H7 (cell line): ENCODE data around the gene SNCAIP. TPM values are rescaled to one million over a fixed set of nuclear protein-coding genes. Genes with fewer than 3 reads are reported as not detected.

Experiments used
- DNase-seq: peaks from one replicate; pipeline ENCODE4 v3.0.0; 2012
- H3K27me3 ChIP-seq: 2 replicates; pipeline ENCODE4 v1.6.0; 2011; ENCODE audit warnings: mild to moderate bottlenecking, low read length; ENCODE audit not compliant: control insufficient read depth, insufficient read depth
- H3K36me3 ChIP-seq: replicated peaks from 2 replicates; pipeline ENCODE4 v1.5.1; 2011; ENCODE audit warnings: low read length; ENCODE audit not compliant: control insufficient read depth, insufficient read depth
- H3K4me3 ChIP-seq: 2 replicates; pipeline ENCODE4 v1.5.1; 2011; ENCODE audit warnings: low read depth, mild to moderate bottlenecking, control low read depth, low read length, moderate library complexity; ENCODE audit not compliant: insufficient read depth
- total RNA-seq: library from RNA; depleted of rRNA; stranded (reverse); fragments of >200 nt; shearing (Covaris generic); gene quantifications from 2 replicates; pipeline ENCODE4 v1.2.3, GENCODE V29; 2014

SNCAIP gene
- total RNA-seq, 1 experiment from 2014 or later: 4.2 TPM

- Histone ChIP-seq H3K36me3 (no peaks in the 10 kb centered on the region), H3K27me3 (no peaks in the 10 kb centered on the region), H3K4me3 (no peak overlapping the region)
- DNase-seq: no peak
Measured at GRCh38 chr5:122427621-122428020, 115.6 kb downstream of the SNCAIP start.

DNA sequence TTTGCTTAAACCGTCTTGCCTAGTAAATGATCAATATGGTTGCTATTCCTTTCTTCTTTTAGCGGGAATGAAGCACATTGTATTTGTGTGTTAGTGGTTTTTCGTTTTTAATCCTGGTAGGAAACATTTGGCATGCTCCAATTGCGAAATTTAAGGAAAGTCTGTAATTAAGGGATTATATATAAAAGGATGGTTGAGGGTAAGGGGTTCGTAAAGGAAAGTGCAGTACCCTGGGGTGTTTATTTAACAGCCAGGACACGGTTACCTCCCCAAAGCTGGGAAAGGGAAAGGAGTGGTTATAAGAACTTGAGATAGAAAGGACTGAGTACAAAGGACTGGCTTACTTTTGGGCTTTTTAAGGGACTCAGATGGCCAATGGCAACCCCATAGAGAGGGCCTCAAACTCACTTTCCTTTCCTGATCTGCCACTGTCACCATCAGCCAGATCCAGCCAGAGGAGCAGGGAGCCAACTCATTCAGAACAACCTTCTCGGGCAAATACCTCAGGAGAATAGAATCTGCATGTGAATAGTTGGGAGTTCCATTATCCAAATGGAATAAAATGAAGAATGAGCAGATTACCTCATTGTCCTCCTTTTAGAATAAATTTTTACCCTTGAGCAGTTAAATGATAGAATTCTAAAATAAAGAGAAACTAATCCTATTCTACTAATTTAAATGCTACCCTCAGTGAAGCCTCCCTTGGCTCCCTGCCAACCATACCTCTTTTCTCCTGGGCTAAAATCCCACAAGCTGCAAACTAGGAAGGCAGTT, 117.7 kb downstream of the SNCAIP start:
- no peaks in the 10 kb centered on the region for H3K36me3 ChIP-seq
- DNase-seq: peak; percentile 31
- H3K27me3 ChIP-seq: no peaks in the 10 kb centered on the region
- no peak overlapping the region for H3K4me3 ChIP-seq

DNA sequence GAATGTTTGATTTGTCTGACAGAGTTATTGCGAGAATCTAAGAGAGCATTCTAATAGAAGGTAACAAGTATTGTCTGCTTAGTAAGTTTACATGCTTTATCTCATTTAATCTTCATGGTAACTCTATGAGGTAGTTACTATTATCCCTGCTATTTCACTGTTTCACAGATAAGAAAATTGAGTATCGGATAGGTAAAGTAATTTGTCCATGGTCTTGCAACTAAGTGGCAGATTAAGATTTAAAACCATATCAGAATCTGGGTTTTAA, 118.2 kb downstream of the SNCAIP start:
- H3K36me3 ChIP-seq: no peaks in the 10 kb centered on the region
- no peaks in the 10 kb centered on the region for H3K27me3 ChIP-seq
- H3K4me3 ChIP-seq: no peak overlapping the region
- no peak for DNase-seq

- DNase-seq: no peak
- H3K36me3 ChIP-seq: no peaks in the 10 kb centered on the region
- H3K4me3 ChIP-seq: no peak overlapping the region
- no peaks in the 10 kb centered on the region for H3K27me3 ChIP-seq
Measured at GRCh38 chr5:122431298-122431697, 119.3 kb downstream of the SNCAIP start.

DNA sequence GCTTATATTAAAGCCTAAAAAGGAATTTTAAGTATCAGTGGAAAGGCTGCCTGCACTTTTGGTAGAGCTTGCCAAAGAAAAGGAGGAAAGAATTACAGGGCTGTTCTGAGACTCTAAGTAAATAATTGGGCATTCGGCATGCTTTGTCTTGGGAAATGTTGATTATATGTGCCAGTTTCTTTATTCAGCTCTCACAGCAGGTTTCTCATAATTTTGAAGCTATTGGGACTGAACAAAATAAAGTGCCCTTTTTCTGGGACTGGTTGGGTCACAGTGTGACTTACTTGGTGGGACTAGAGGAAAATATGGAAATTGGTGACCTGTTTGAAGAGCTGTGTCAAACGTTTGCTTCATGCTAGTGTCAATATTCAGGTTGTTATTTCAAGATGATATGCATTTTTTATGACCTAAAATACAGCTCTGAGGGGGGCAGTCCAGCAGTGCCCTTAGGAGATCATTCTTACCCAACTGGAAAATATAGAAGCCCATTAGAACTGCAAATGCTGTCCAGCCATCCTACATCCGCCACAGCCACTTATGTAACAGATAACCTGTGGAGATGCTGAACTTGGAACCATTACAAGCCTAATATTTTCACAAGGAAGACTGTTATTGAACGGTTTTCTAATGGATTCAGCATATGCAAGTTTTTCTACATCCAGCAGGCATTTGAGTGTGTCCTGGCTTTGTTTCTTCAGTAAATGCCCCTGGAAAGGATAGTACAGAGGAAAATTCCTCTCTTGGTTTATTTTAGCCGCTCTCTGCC, 122.4 kb downstream of the SNCAIP start:
- H3K36me3 ChIP-seq: no peaks in the 10 kb centered on the region
- H3K27me3 ChIP-seq: no peaks in the 10 kb centered on the region
- no peak for DNase-seq
- no peak overlapping the region for H3K4me3 ChIP-seq

DNA sequence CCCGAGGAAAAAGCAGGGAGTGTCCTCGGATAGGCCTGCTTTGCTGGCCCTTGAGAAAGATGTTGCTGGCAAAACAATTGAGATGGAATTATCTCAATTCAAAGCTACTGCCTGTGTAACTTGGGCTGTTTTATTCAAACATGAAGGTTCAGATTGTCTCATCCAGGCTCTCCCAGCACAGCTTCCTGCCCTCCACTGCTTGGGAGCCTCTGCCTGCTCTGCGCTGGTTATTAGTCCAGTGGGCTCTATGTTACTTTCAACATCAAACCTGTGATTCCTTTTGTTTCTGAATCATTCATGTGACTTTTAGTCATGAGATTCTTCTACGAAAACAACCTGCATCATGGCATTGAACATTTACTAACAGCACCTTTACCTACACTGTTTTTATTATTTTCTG, 123.2 kb downstream of the SNCAIP start:
- no peaks in the 10 kb centered on the region for H3K27me3 ChIP-seq
- DNase-seq: no peak
- no peaks in the 10 kb centered on the region for H3K36me3 ChIP-seq
- no peak overlapping the region for H3K4me3 ChIP-seq

- H3K4me3 ChIP-seq: no peak overlapping the region
- no peaks in the 10 kb centered on the region for H3K27me3 ChIP-seq
Measured at GRCh38 chr5:122435761-122436160, 123.7 kb downstream of the SNCAIP start.

DNA sequence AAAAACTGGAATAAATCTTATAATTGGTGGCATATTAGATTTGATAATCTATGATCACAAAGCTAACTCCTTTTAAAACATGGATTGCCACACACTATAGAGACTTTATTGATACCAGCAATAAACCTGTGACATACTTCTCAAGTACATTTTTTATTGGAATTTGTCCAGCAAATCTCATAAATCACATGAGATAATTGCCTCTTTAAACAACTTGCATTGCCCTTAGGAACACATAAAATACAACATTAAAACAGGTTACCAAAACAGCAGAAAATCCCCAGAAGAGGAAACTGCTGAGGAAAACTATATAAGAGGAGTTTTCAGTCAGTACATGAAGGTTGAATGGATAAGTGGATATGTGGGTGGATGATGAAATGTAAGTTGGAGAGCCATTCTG, 124.6 kb downstream of the SNCAIP start:
- no peak overlapping the region for H3K4me3 ChIP-seq
- DNase-seq: no peak

More at GRCh38 chr5:122435761-122436160, 123.7 kb downstream of the SNCAIP start:
- H3K36me3 ChIP-seq: no peaks in the 10 kb centered on the region
- no peak for DNase-seq

DNA sequence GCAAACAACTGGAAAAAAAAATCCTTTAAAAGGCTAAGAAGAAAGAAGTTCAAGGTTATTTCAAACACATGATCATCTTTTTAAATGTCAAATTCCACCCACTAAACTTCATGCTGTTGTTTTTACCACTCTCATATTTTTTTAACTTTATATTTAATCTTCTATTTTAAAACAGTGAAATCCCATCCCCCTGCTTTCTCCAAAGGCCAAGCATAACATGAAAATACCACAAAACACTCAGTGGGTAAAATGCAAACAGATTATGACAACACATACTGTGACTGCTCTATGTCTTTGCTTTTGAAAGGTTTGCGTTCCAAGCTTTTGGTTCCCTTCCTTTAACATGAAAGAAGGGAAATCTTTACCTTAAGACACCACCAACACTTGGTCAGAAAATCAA, 127.6 kb downstream of the SNCAIP start:
- DNase-seq: no peak
- Histone ChIP-seq H3K27me3 (no peaks in the 10 kb centered on the region), H3K4me3 (no peak overlapping the region), H3K36me3 (no peaks in the 10 kb centered on the region; the same call in none of the 2 replicates)

More for the DNA sequence above, 124.6 kb downstream of the SNCAIP start:
- no peaks in the 10 kb centered on the region for H3K27me3 ChIP-seq
- no peaks in the 10 kb centered on the region; the same call in 1 of the 2 replicates for H3K36me3 ChIP-seq

GRCh38 chr5:122442938-122443337, 130.9 kb downstream of the SNCAIP start:
- H3K4me3 ChIP-seq: no peak overlapping the region
- no peak for DNase-seq

GRCh38 chr5:122444411-122444810, 132.4 kb downstream of the SNCAIP start:
- H3K4me3 ChIP-seq: no peak overlapping the region
- H3K27me3 ChIP-seq: no peaks in the 10 kb centered on the region
- DNase-seq: no peak
- H3K36me3 ChIP-seq: no peaks in the 10 kb centered on the region; the same call in none of the 2 replicates

More at GRCh38 chr5:122442938-122443337, 130.9 kb downstream of the SNCAIP start:
- no peaks in the 10 kb centered on the region for H3K27me3 ChIP-seq
- H3K36me3 ChIP-seq: no peaks in the 10 kb centered on the region; the same call in none of the 2 replicates

DNA sequence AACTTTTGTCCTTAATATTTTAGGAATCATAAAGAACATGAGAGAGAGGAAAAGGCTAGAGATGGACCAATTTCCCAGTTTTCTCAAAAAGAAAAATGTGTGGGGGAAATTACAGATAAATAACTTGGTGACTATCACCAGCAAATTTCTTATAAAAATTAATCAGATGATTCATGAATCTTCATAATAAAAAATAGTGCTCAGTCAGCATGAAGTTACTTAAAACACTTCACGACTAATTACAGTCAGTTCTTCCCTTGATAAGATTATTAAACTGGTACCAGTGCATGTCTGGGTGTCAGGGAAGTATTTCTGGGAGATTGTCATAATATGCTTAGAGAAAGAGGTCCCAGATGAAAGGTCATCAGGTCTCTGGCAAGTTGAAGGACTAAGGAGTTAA, 133.0 kb downstream of the SNCAIP start:
- no peaks in the 10 kb centered on the region for H3K27me3 ChIP-seq
- H3K4me3 ChIP-seq: no peak overlapping the region
- no peak for DNase-seq
- no peaks in the 10 kb centered on the region; the same call in none of the 2 replicates for H3K36me3 ChIP-seq

DNA sequence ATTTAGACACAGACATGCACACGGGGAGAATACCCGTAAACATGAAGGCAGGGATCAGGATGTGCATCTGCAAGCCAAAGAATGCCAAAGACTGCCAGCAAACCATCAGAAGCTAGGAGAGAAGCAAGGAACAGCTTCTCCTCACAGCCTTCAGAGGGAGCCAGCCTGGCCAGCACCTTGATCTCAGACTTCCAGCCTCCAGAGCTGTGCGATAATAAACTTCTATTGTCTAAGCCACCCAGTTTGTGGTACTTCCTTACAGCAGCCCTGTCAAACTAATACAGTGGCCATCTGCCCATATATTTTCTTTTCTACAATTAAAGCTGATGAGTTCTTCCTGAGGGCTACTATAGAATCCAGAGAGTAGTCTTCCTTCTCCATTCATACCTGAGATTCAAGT, 135.0 kb downstream of the SNCAIP start:
- Histone ChIP-seq H3K4me3 (no peak overlapping the region), H3K27me3 (no peaks in the 10 kb centered on the region), H3K36me3 (no peaks in the 10 kb centered on the region; the same call in 1 of the 2 replicates)
- DNase-seq: no peak

GRCh38 chr5:122447879-122448278, 135.8 kb downstream of the SNCAIP start:
- Histone ChIP-seq H3K27me3 (no peaks in the 10 kb centered on the region), H3K36me3 (no peaks in the 10 kb centered on the region; the same call in 1 of the 2 replicates), H3K4me3 (no peak overlapping the region)
- no peak for DNase-seq

DNA sequence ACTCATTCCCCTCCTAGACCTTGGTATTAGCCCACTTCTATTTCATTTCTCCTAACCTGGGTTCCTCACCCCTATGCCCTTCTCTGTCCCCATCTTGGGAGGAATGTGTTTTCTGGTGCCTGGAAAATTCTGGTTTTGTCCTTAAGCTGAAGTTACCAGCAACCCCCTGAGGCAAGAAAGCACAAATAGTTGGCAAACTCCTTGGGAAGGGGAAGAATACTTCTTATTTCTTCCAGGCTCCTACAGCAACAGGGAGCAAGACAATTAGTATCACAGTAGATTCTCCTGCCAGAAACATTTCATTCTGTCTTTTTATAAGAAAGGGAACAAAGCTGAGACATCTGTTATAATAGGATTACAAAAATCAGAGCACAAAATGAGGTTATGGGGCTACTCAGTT, 142.5 kb downstream of the SNCAIP start:
- DNase-seq: no peak
- Histone ChIP-seq H3K36me3 (no peaks in the 10 kb centered on the region), H3K27me3 (no peaks in the 10 kb centered on the region), H3K4me3 (no peak overlapping the region)
